Fibroblast of lung (primary cell): Measurements from ENCODE around the gene CELA1. TPM values are rescaled to one million over a fixed set of nuclear protein-coding genes. Genes with fewer than 3 reads are reported as not detected.

Experiments
- DNase-seq, 2 donors: peaks; one replicate each; pipeline versions ENCODE4 v3.0.0 to v3.0.0-alpha.2; 2010; ENCODE audit warnings: low read depth in 2 of 2
- H2AFZ ChIP-seq: 2 replicates; pipeline ENCODE4 v1.5.1; 2012; ENCODE audit warnings: low read length, control low read depth, inconsistent platforms
- H3K27ac ChIP-seq: 2 replicates; pipeline ENCODE4 v1.5.1; 2011; ENCODE audit warnings: low read length, control low read depth; ENCODE audit not compliant: insufficient read depth
- H3K27me3 ChIP-seq: 2 replicates; pipeline ENCODE4 v1.5.1; 2011; ENCODE audit warnings: mild to moderate bottlenecking, low read length; ENCODE audit not compliant: control insufficient read depth, insufficient read depth
- H3K36me3 ChIP-seq: 2 replicates; pipeline ENCODE4 v1.5.1; 2011; ENCODE audit warnings: low read length; ENCODE audit not compliant: control insufficient read depth, insufficient read depth
- H3K4me1 ChIP-seq: 2 replicates; pipeline ENCODE4 v1.5.1; 2011; ENCODE audit warnings: low read length; ENCODE audit not compliant: control insufficient read depth, insufficient read depth; ENCODE audit errors: extremely low read depth
- H3K4me2 ChIP-seq: 2 replicates; pipeline ENCODE4 v1.5.1; 2011; ENCODE audit warnings: low read length, control low read depth; ENCODE audit not compliant: insufficient read depth; ENCODE audit errors: extremely low read depth
- H3K4me3 ChIP-seq, 4 experiments: fragments of 200-600 bp in 1 of 4; sonication (generic) in 1 of 4; replicated peaks in 1 of 4; 2 replicates each; pipeline ENCODE4 v1.5.1; 2011 to 2016; ENCODE audit warnings: low read length in 4 of 4, low read depth in 3 of 4, mild to moderate bottlenecking in 3 of 4, control low read depth in 2 of 4, inconsistent platforms in 1 of 4, mixed read lengths in 1 of 4; ENCODE audit not compliant: insufficient read depth in 1 of 4; ENCODE audit errors: control extremely low read depth in 1 of 4
- H3K79me2 ChIP-seq: 2 replicates; pipeline ENCODE4 v1.5.1; 2012; ENCODE audit warnings: mild to moderate bottlenecking, low read length, inconsistent platforms; ENCODE audit not compliant: control insufficient read depth, insufficient read depth
- H3K9ac ChIP-seq: 2 replicates; pipeline ENCODE4 v1.5.1; 2011; ENCODE audit warnings: mild to moderate bottlenecking, low read length, control low read depth; ENCODE audit not compliant: insufficient read depth
- H3K9me3 ChIP-seq: 2 replicates; pipeline ENCODE4 v1.5.1; 2012; ENCODE audit warnings: low read depth, low read length; ENCODE audit not compliant: control insufficient read depth, insufficient read depth
- H4K20me1 ChIP-seq: 2 replicates; pipeline ENCODE4 v1.5.1; 2011; ENCODE audit warnings: low read length; ENCODE audit not compliant: control insufficient read depth, insufficient read depth; ENCODE audit errors: extremely low read depth
- CTCF ChIP-seq, 2 donors: IDR thresholded peaks in 1 of 2; conservative IDR thresholded peaks in 1 of 2; 1 replicate in 1 of 2; 2 replicates in 1 of 2; pipeline ENCODE4 v1.5.1; 2011 to 2012; ENCODE audit warnings: low read length in 2 of 2, control low read depth in 1 of 2, inconsistent platforms in 1 of 2, low read depth in 1 of 2, mild to moderate bottlenecking in 1 of 2
- EZH2 ChIP-seq: IDR thresholded peaks from 2 replicates; pipeline ENCODE4 v1.5.1; 2012; ENCODE audit warnings: low read length, control low read depth, mild to moderate bottlenecking; ENCODE audit errors: missing control alignments
- polyA plus RNA-seq, 2 donors: library from polyadenylated mRNA; depleted of rRNA in 1 of 2; stranded (reverse) in 1 of 2; unstranded in 1 of 2; fragments of >200 nt; gene quantifications; 2 replicates each; pipeline ENCODE4 v1.2.1, GENCODE V29; 2011 to 2012; ENCODE audit warnings: missing spikeins in 1 of 2
- total RNA-seq: library from RNA; depleted of rRNA; stranded (reverse); fragments of >200 nt; gene quantifications from 2 replicates; pipeline ENCODE4 v1.2.1, GENCODE V29; 2014

CELA1 gene
- total and polyA plus RNA-seq, 2 donors (not counting 1 experiment from before 2014, with no cell fraction given), result not detected

GRCh38 chr12:51330186-51330585, 16.3 kb downstream of the CELA1 start:
- TF ChIP-seq CTCF (conservative IDR thresholded peaks at IDR 0.05 in 1 of 2, IDR thresholded peaks at IDR 0.05 in 1 of 2; ENCODE audit: low read depth in 1 of 2, low read length in 2 of 2) (no peak), EZH2 (no peak)

GRCh38 chr12:51329742-51330141, 16.7 kb downstream of the CELA1 start:
- no peak overlapping the region for H3K27ac ChIP-seq
- H3K36me3 ChIP-seq, result no peaks in the 10 kb centered on the region
- no peaks in the 10 kb centered on the region for H3K79me2 ChIP-seq
- H3K9me3 ChIP-seq, result no peaks in the 10 kb centered on the region
- no peak for TF ChIP-seq EZH2
- no peak for TF ChIP-seq CTCF (conservative IDR thresholded peaks at IDR 0.05 in 1 of 2, IDR thresholded peaks at IDR 0.05 in 1 of 2; ENCODE audit: low read depth in 1 of 2, low read length in 2 of 2)
- no peak overlapping the region for H3K9ac ChIP-seq
- H3K4me1 ChIP-seq, result no peaks in the 10 kb centered on the region
- no peak overlapping the region for H3K4me3 ChIP-seq
- H4K20me1 ChIP-seq, result no peaks in the 10 kb centered on the region
- H2AFZ ChIP-seq, result no peak overlapping the region
- no peak for DNase-seq
- no peaks in the 10 kb centered on the region for H3K27me3 ChIP-seq
- H3K4me2 ChIP-seq, result no peak overlapping the region

More at GRCh38 chr12:51330186-51330585, 16.3 kb downstream of the CELA1 start:
- Histone ChIP-seq H3K9ac (no peak overlapping the region), H3K4me3 (no peak overlapping the region), H2AFZ (no peak overlapping the region), H4K20me1 (no peaks in the 10 kb centered on the region), H3K4me1 (no peaks in the 10 kb centered on the region), H3K9me3 (no peaks in the 10 kb centered on the region), H3K36me3 (no peaks in the 10 kb centered on the region), H3K27me3 (no peaks in the 10 kb centered on the region), H3K79me2 (no peaks in the 10 kb centered on the region), H3K27ac (no peak overlapping the region), H3K4me2 (no peak overlapping the region)
- peak in 1 of 2 donors; percentile 10 for DNase-seq

GRCh38 chr12:51328587-51328986, 17.9 kb downstream of the CELA1 start:
- H3K36me3 ChIP-seq, result no peaks in the 10 kb centered on the region
- H3K27me3 ChIP-seq, result no peaks in the 10 kb centered on the region
- H3K4me2 ChIP-seq, result no peak overlapping the region
- H4K20me1 ChIP-seq, result no peaks in the 10 kb centered on the region
- H3K9ac ChIP-seq, result no peak overlapping the region
- H2AFZ ChIP-seq, result no peak overlapping the region
- no peaks in the 10 kb centered on the region for H3K9me3 ChIP-seq
- H3K4me1 ChIP-seq, result no peaks in the 10 kb centered on the region
- no peak overlapping the region for H3K4me3 ChIP-seq
- DNase-seq, result no peak
- TF ChIP-seq CTCF (conservative IDR thresholded peaks at IDR 0.05 in 1 of 2, IDR thresholded peaks at IDR 0.05 in 1 of 2; ENCODE audit: low read depth in 1 of 2, low read length in 2 of 2) (no peak), EZH2 (no peak)
- no peaks in the 10 kb centered on the region for H3K79me2 ChIP-seq
- no peak overlapping the region for H3K27ac ChIP-seq
